HL-60 (cell line): ENCODE results near the gene BLMH.

Experiments used
- GABPA ChIP-seq: IDR thresholded peaks from 2 replicates; pipeline ENCODE4 v1.6.1; 2012; ENCODE audit warnings: low read depth
- POLR2AphosphoS5 ChIP-seq: IDR thresholded peaks from 2 replicates; pipeline ENCODE4 v1.6.1; 2012; ENCODE audit warnings: low read depth
- TF ChIP-seq, protein P1 (sequence below): IDR thresholded peaks from one replicate; pipeline ENCODE4 v1.5.1; 2011; ENCODE audit warnings: low read length, control low read depth, inconsistent platforms; ENCODE audit not compliant: insufficient read depth

DNA sequence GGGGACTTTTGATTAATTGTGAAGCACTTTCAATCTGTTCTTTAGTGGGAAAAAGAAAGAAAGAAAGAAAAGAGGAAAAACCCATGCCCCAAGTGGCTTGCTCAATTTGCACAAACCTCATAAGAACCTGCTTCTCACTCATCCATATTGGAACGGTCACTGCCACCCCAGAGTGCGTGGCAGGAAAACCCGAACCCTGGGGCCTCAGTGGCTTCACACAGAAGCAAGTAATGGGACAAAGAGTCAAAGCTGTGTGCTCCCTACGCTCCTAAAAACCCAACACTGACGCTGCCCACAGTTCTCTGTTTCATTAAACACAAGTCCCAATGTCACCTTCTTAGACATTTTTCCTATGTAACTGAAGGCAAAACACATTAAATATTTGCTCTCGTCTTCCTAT lies 57.4 kb downstream of the BLMH start:
- TF ChIP-seq, protein P1, sequence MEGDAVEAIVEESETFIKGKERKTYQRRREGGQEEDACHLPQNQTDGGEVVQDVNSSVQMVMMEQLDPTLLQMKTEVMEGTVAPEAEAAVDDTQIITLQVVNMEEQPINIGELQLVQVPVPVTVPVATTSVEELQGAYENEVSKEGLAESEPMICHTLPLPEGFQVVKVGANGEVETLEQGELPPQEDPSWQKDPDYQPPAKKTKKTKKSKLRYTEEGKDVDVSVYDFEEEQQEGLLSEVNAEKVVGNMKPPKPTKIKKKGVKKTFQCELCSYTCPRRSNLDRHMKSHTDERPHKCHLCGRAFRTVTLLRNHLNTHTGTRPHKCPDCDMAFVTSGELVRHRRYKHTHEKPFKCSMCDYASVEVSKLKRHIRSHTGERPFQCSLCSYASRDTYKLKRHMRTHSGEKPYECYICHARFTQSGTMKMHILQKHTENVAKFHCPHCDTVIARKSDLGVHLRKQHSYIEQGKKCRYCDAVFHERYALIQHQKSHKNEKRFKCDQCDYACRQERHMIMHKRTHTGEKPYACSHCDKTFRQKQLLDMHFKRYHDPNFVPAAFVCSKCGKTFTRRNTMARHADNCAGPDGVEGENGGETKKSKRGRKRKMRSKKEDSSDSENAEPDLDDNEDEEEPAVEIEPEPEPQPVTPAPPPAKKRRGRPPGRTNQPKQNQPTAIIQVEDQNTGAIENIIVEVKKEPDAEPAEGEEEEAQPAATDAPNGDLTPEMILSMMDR: no peak
- TF ChIP-seq GABPA: no peak
- no peak for TF ChIP-seq POLR2AphosphoS5
